Right kidney (tissue), 9 donors: Measurements from ENCODE around the gene SAMMSON.

Experiments used
- DNase-seq: peaks from one replicate; pipeline ENCODE4 v3.0.0-alpha.2; 2016
- long read RNA-seq, 8 donors: transcript quantifications; one replicate each; lab custom pipeline, GENCODE V29; 2026

Gene SAMMSON
- long read RNA-seq, donor 1, result 0 reads
- long read RNA-seq, donor 2, result 0 reads
- long read RNA-seq, donor 3, result 0 reads
- long read RNA-seq, donor 4, result 0 reads
- long read RNA-seq, donor 5, result 0 reads
- long read RNA-seq, donor 6, result 0 reads
- long read RNA-seq, donor 7, result 0 reads
- long read RNA-seq, donor 8, result 0 reads

GRCh38 chr3:69999140-70000027, at the start of gene SAMMSON:
Gene SAMMSON, plus strand, starts transcription at chr3:69999733.
- no peak for DNase-seq

- DNase-seq, result no peak
Observed at GRCh38 chr3:69951616-69952015, 47.9 kb upstream of the SAMMSON start.

- DNase-seq, result no peak
Observed at GRCh38 chr3:69959581-69959980, 40.0 kb upstream of the SAMMSON start.

- DNase-seq, result no peak
Observed at GRCh38 chr3:69961706-69962439, 37.7 kb upstream of the SAMMSON start.

GRCh38 chr3:69963643-69964042, 35.9 kb upstream of the SAMMSON start:
- no peak for DNase-seq

- no peak for DNase-seq
Observed at GRCh38 chr3:69967156-69967555, 32.4 kb upstream of the SAMMSON start.

GRCh38 chr3:69970827-69971226, 28.7 kb upstream of the SAMMSON start:
- no peak for DNase-seq

GRCh38 chr3:69972672-69973071, 26.9 kb upstream of the SAMMSON start:
- DNase-seq, result no peak

- DNase-seq, result no peak
Observed at GRCh38 chr3:69976021-69976420, 23.5 kb upstream of the SAMMSON start.

- DNase-seq, result no peak
Observed at GRCh38 chr3:69983546-69984265, 15.8 kb upstream of the SAMMSON start.

GRCh38 chr3:69985266-69985665, 14.3 kb upstream of the SAMMSON start:
- no peak for DNase-seq

- no peak for DNase-seq
Observed at GRCh38 chr3:69986419-69986818, 13.1 kb upstream of the SAMMSON start.

- DNase-seq, result no peak
Observed at GRCh38 chr3:69987833-69988232, 11.7 kb upstream of the SAMMSON start.

- DNase-seq, result no peak
Observed at GRCh38 chr3:69993757-69994156, 5.8 kb upstream of the SAMMSON start.

- no peak for DNase-seq
Observed at GRCh38 chr3:69994919-69995318, 4.6 kb upstream of the SAMMSON start.

- DNase-seq, result no peak
Observed at GRCh38 chr3:69997631-69998307, 1.8 kb upstream of the SAMMSON start.

GRCh38 chr3:69998759-69999139, 784 bp upstream of the SAMMSON start:
- no peak for DNase-seq

GRCh38 chr3:70000028-70000410, 486 bp downstream of the SAMMSON start:
- DNase-seq, result no peak

- DNase-seq, result no peak
Observed at GRCh38 chr3:70000563-70001081, 1.1 kb downstream of the SAMMSON start.

GRCh38 chr3:70003119-70003518, 3.6 kb downstream of the SAMMSON start:
- no peak for DNase-seq

- no peak for DNase-seq
Observed at GRCh38 chr3:70006089-70006488, 6.6 kb downstream of the SAMMSON start.

- DNase-seq, result no peak
Observed at GRCh38 chr3:70010346-70010745, 10.8 kb downstream of the SAMMSON start.
